GM18867 (cell line): ENCODE data around the gene NOL3.

Experiments used
- ATAC-seq: cut with Tn5 transposase; IDR thresholded peaks from one replicate; pipeline ENCODE4 v1.9.1; 2021; ENCODE audit warnings: mild to moderate bottlenecking, moderate library complexity; ENCODE audit not compliant: unreplicated experiment

Gene NOL3

DNA sequence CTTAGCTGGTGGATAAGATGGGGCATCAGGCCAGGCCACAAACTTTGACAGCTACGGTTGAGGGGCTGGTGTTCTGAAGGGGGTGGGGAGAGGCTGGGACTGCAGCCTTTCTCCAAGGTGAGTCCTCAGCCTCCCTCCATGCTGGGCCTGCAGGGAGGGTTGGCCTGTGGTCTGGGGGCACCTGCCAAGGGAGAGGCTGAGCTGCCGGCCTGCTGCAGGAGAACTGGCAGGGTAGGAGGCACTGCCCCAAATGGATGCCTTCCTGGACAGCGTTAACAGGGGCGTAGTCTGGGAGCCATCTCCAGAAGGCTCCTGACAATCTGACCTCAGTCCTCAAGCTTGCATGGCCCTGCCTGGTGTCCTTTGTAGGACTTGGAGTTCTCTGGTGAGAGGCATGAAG, 33.7 kb downstream of the NOL3 start:
- no peak for ATAC-seq

DNA sequence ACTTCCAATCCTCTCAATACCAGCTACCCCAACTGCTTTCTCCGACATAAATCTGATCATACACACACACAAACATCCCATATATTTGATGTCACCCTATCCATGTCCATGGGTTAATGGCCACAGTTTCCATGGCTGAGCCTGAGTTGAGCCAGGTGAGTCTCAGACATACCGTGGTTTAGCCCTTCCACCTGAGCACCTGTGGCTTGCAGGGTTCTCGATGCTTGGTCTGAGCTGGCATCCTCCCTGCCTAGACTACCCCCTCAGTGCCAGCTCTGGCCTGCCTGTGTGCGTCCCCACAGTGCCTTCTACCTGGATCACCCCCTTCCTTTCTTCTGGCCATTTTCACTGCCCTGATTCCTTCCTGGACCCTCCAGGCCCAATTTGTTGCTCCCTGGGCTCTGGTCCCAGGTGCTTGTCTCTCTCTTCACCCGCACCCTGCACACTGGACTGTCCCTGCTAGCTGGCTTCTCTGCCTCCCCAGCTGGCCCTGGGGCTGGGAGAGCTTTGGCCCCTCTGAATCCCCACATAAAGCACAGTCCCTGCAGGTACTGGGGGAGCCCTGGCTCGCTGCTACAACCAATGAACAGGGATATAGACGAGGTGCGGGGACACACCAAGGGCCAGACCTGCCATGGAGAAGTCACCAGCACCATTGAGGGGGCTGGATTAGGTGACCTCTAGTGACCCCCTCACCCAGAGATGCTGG, 35.9 kb downstream of the NOL3 start:
- ATAC-seq = no peak

DNA sequence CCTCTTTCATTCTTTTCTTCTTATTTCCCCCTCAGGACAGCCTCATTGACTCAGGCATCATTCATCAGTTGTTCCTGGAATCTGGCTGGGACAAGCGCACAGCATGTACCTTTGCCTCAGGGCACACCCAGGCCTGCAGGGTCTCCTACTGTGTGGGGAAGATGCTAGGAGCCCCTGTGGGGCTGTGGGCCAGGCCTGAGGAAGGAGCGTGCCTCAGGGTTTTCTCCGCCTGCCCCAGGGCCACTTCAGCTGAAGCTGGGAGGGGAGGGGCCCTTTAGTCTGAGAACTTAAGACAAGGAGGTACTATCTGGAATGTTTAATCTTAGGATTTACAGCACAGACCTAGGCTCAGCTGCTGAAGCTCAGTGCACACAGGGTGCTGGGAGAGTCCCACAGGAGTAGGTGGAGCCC, 36.5 kb downstream of the NOL3 start:
- no peak for ATAC-seq

DNA sequence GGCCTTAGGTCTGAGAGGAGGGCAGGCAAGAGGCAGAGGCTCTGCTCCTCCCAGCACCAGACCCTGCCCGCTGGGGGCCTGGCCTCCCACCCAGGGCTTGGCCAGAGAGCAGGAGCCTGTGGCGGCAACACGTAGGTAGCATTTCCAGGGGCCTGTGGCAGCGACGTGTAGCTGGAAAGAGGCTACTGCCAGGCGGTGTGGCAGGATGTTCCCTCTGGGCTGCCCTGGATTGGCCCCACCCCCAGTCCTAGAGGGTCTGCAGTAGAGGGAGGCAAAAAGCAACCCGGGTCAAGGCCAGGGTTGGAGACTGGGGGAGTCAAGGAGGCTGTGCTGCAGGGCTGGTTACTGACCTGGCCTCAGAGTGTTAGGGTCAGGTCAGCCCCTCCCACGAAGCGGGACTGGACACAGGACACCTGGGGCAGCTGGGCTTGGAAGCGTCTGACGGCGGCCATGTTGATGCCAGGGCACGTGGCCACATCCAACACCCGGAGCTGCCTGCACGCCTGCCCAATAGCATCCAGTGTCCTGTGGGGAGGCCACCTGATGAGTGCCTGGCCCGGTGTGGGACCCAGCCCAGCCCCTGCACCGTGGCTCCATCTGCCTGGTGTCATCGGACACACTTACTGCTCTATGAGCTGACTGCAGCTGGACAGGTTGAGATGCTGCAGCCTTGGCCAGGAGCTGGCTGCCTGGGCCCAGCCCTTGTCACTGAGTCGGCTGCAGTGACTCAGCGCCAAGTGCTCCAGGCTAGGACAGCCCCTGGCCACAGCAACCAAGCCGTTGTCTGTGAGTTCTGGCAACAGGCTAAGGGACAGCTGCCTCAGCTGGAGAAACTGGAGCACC, 37.1 kb downstream of the NOL3 start:
- ATAC-seq = no peak

DNA sequence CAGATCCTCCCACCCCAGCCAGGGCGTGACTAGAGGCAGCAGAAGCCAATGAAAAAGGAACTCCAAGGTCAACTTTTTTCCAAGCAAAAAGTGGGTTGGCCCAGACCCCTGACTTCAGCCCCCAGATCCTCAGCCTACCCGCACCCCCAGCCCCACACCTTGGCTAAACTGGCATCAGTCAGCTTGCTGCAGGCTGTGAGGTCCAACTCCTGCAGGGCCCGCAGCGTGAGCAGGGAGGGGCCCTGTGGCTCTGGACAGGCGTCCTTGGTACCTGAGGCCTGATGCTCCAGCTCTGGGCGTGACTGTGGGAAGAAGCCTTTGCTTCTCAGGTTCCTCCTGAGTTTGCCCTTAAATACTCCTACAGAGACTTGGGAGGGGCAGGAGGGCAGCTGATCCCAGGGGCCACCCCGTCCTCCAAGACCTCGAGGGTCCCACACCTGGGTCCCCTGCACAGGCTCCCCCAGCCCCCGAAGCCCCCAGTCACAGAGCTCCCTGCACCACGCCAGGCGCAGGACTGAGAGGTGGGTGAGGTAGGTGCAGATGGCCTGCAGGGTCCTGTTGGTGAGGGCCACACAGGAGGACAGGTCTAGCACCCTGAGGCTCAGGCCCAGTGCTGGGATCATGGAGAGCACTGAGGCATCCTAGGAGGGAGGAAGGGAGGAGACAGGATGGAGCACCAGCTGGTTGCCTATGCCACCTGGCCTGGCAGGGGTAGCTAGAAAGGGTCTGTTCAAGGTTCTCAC, 38.0 kb downstream of the NOL3 start:
- ATAC-seq = no peak

DNA sequence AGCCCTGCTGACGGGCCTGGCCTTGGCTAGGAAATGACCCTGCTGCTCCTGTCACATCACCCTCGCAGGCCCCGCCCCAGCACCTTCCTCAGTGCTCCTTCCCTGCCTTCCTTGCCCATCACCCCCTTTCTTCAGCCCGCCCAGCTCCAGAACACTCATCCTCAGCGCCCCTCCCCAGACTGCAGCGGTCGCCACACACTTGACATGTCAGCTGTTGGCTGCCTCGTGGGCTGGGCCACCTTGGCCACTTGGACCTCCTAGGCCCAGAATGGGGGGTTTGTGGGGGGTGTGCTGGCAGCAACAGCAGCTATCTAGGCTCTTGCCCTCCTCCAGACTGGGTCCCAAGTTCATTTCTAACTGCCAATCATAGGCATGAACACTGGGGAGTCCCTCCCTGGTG, 39.2 kb downstream of the NOL3 start:
- ATAC-seq = no peak

DNA sequence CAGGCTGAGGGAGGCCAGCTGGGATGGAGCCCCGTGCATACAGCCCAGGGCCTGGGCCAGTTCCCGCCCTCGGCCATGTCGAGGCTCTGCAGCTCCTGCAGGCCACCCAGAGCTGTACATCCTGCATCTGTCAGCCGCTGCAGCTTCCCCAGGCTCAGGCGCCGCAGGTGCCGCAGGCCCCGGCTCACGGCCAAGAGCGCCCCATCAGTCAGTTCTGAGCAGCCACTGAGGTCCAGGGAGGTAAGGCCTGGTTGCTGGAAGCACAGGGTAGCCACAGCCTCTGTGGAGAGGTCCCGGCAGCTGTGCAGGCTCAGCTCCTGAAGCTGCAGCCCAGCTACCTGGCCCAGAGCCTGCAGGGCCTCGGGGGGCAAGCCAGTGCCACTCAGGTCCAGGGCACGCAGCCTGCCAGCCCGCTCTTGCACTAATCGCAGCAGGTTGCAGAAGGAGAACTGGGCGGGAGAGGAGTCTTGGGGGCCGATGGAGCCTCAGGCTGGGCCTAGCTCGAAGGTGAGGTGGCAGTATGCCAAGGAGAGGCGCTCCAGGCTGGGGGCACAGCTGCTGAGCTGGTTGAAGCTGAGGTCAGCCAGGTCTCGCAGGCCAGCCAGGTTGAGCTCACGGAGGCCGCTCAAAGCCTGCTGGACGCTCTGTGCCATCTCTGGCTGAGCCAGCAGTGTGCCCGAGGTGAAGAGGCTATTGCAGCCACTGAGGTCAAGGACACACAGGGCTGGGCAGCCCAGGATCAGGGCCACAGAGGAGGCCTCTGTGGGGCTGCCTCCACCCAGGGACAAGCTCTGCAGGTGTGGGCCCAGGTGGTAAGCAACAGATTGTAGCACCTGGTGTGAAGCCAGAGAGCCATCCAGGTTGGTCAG, 40.0 kb downstream of the NOL3 start:
- no peak for ATAC-seq

GRCh38 chr16:67211674-67212073, 41.3 kb downstream of the NOL3 start:
- ATAC-seq = no peak

DNA sequence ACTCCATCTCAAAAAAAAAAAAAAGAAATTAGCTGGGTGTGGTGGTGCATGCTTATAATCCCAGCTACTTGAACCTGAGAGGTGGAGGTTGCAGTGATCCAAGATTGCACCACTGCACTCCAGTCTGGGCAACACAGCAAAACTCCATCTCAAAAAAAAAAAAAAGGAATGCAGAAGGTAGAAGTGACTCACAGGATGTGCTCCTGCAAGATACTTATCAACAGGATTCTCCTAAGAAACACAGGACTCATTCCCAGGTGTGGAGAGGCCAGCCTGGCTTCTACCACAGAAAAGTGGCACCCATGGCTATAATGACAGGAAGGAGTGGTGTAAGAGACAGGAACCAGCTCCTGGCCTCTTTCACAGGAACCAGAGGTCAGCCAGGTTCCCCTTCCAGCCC, 42.4 kb downstream of the NOL3 start:
- no peak for ATAC-seq

- ATAC-seq = no peak
Observed at GRCh38 chr16:67213197-67214019, 43.1 kb downstream of the NOL3 start.

DNA sequence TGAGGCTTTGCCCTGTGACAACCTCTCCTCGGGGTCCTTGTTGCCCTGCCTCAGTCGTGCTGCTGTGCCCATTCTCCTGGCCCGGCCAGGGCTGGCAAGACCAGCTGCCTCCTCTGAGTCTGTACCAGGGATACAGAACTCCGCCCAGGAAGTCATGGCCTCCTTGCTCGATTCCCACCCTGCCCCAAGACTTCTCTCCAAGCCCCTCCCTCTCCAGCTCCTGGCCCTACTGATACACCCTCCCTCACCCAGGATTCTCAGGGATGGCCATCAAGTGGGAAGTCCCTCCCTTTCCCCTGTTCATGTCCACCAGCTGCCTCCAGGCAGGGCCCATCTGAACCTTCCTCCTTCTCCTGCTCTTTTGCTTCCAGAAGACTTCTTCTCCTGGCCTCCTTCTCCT, 45.4 kb downstream of the NOL3 start:
- no peak for ATAC-seq

DNA sequence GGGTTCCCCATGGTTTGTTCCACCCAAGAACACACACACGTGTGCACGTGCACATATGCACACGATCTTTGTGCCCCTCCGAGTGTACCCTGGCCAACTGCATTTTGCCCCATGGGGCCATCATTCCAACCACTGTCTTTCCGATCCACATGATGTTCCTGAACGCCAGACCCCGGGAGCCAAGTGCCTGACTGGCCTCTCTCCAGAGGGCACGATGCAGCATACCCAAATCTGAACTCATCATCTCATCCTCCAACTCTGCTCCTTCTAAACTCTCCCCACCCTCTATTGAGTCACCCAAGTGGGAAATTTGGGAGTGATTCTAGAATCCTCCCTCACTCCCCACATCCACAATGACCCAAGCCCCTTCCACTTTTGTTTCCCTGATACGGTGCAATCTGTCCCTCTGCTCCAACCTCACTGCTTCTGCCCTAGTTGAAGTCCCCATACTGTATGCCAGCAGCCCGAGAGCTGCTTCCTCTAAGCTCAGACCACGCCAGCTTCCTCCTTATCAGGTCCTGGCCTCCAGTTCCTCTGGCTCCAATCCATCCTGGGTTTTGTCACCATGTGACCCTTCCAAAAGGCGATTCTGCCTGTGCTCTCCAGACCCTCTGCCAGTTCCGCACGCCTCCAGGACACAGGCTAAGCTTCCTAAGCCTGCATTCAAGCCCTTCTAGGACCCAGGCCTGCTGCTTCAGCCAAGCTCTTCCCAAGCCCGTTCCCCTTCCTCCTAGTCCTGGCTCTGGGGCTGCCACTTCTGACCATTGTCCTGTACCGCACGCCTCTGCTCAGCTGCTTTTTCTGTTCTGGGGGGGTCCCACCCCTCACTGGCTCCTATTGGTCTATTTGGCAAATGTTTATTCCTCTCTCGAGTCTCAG, 46.5 kb downstream of the NOL3 start:
- no peak for ATAC-seq

GRCh38 chr16:67223992-67224391, 53.7 kb downstream of the NOL3 start:
- no peak for ATAC-seq
